HG02885 (cell line): ENCODE results near the gene HOXD12.

Experiments
- ATAC-seq: cut with Tn5 transposase; IDR thresholded peaks from one replicate; pipeline ENCODE4 v1.9.1; 2021; ENCODE audit warnings: mild to moderate bottlenecking; ENCODE audit not compliant: unreplicated experiment, poor library complexity

HOXD12 gene

GRCh38 chr2:176117162-176117822, 17.7 kb downstream of the HOXD12 start:
- ATAC-seq = no peak

GRCh38 chr2:176117823-176118371, 18.3 kb downstream of the HOXD12 start:
- ATAC-seq = no peak

GRCh38 chr2:176118601-176119339, 19.2 kb downstream of the HOXD12 start:
- no peak for ATAC-seq

- ATAC-seq = no peak
Observed at GRCh38 chr2:176120364-176121189, 21.0 kb downstream of the HOXD12 start.

GRCh38 chr2:176121190-176122051, 21.8 kb downstream of the HOXD12 start:
- ATAC-seq = no peak

GRCh38 chr2:176122052-176122682, 22.6 kb downstream of the HOXD12 start:
- no peak for ATAC-seq

GRCh38 chr2:176122683-176123410, 23.3 kb downstream of the HOXD12 start, which contains the start of gene HOXD9:
TSS of gene HOXD9 (plus strand) at chr2:176122719. CDS start at chr2:176122769, 50 bp downstream.
- no peak for ATAC-seq

- no peak for ATAC-seq
Observed at GRCh38 chr2:176123411-176124109, 24.0 kb downstream of the HOXD12 start.

GRCh38 chr2:176124110-176124946, 24.7 kb downstream of the HOXD12 start:
- no peak for ATAC-seq

GRCh38 chr2:176124947-176125771, 25.6 kb downstream of the HOXD12 start:
- no peak for ATAC-seq

- no peak for ATAC-seq
Observed at GRCh38 chr2:176125772-176126054, 26.1 kb downstream of the HOXD12 start.

GRCh38 chr2:176126929-176127773, 27.6 kb downstream of the HOXD12 start:
- no peak for ATAC-seq

- ATAC-seq = no peak
Observed at GRCh38 chr2:176127774-176128072, 28.1 kb downstream of the HOXD12 start.

GRCh38 chr2:176128172-176128981, 28.8 kb downstream of the HOXD12 start:
- ATAC-seq = no peak
